HFFc6 (cell line): ENCODE measurements around the gene POPDC3. TPM values are rescaled to one million over a fixed set of nuclear protein-coding genes. Genes with fewer than 3 reads are reported as not detected.

Source experiments
- DNase-seq: peaks from one replicate; pipeline ENCODE4 v3.0.0-alpha.2; 2018
- H3K27ac Mint-ChIP-seq: 2 replicates; pipeline ENCODE4 v1.8.0; 2020; ENCODE audit warnings: mild to moderate bottlenecking, mixed read lengths
- H3K27me3 Mint-ChIP-seq: 2 replicates; pipeline ENCODE4 v1.8.0; 2021; ENCODE audit warnings: mild to moderate bottlenecking, moderate library complexity, mixed read lengths; ENCODE audit not compliant: insufficient read depth
- H3K36me3 Mint-ChIP-seq: 2 replicates; pipeline ENCODE4 v1.8.0; 2021; ENCODE audit warnings: low read depth, mixed read lengths
- H3K4me1 Mint-ChIP-seq: 2 replicates; pipeline ENCODE4 v1.8.0; 2020; ENCODE audit warnings: low read depth, mixed read lengths
- H3K4me3 Mint-ChIP-seq: 2 replicates; pipeline ENCODE4 v1.8.0; 2020; ENCODE audit warnings: mild to moderate bottlenecking, moderate library complexity, mixed read lengths
- H3K9me3 Mint-ChIP-seq: 2 replicates; pipeline ENCODE4 v1.8.0; 2020; ENCODE audit warnings: mild to moderate bottlenecking, mixed read lengths
- CTCF ChIP-seq: fragments of 200-600 bp; sonication (generic); IDR thresholded peaks from 2 replicates; pipeline ENCODE4 v1.5.0; 2021; ENCODE audit warnings: antibody characterized with exemption, mild to moderate bottlenecking
- total RNA-seq, 6 experiments: library from RNA; stranded (reverse); fragmentation: NEBNext Ultra II Directional; extraction: Animal tissue kit (Norgen Biotek cat#: 25700); gene quantifications; 2 replicates in 1 of 6; 3 replicates in 5 of 6; pipeline ENCODE4 v1.2.3, GENCODE V29; 2021

The POPDC3 gene
- total RNA-seq, 6 experiments from 2014 or later, result 15.4 to 24.1 (median 21.2) TPM

- no peaks in the 10 kb centered on the region for H3K36me3 Mint-ChIP-seq
- TF ChIP-seq CTCF, result no peak
- peaks cover 51% of the 10 kb centered on the region for H3K4me1 Mint-ChIP-seq
- H3K9me3 Mint-ChIP-seq, result no peaks in the 10 kb centered on the region
- no peak for DNase-seq
- H3K27ac Mint-ChIP-seq, result no peak overlapping the region
- no peaks in the 10 kb centered on the region for H3K27me3 Mint-ChIP-seq
- no peak overlapping the region for H3K4me3 Mint-ChIP-seq
Measured at GRCh38 chr6:105211831-105212230, 32.0 kb upstream of the POPDC3 start.

GRCh38 chr6:105210932-105211531 lies 31.2 kb upstream of the POPDC3 start:
- peaks cover 51% of the 10 kb centered on the region for H3K4me1 Mint-ChIP-seq
- H3K9me3 Mint-ChIP-seq, result no peaks in the 10 kb centered on the region
- no peaks in the 10 kb centered on the region for H3K36me3 Mint-ChIP-seq
- no peak for DNase-seq
- peak overlapping the region; percentile 91 for H3K27ac Mint-ChIP-seq
- peak overlapping the region; percentile 72; the same call in 1 of the 2 replicates for H3K4me3 Mint-ChIP-seq
- TF ChIP-seq CTCF, result no peak
- H3K27me3 Mint-ChIP-seq, result no peaks in the 10 kb centered on the region

GRCh38 chr6:105209950-105210706 lies 30.3 kb upstream of the POPDC3 start:
- Mint-ChIP-seq H3K9me3 (no peaks in the 10 kb centered on the region), H3K36me3 (no peaks in the 10 kb centered on the region), H3K4me3 (peak overlapping the region; percentile 72), H3K4me1 (peaks cover 51% of the 10 kb centered on the region), H3K27ac (peak overlapping the region; percentile 91), H3K27me3 (no peaks in the 10 kb centered on the region)
- peak; percentile 74 for DNase-seq
- no peak for TF ChIP-seq CTCF

GRCh38 chr6:105207524-105208269 lies 27.9 kb upstream of the POPDC3 start:
- no peak overlapping the region for H3K4me3 Mint-ChIP-seq
- no peaks in the 10 kb centered on the region for H3K27me3 Mint-ChIP-seq
- H3K36me3 Mint-ChIP-seq, result no peaks in the 10 kb centered on the region
- no peak for TF ChIP-seq CTCF
- peaks cover 60% of the 10 kb centered on the region for H3K4me1 Mint-ChIP-seq
- DNase-seq, result peak; percentile 57
- no peaks in the 10 kb centered on the region for H3K9me3 Mint-ChIP-seq
- H3K27ac Mint-ChIP-seq, result no peak overlapping the region

- Mint-ChIP-seq H3K27me3 (no peaks in the 10 kb centered on the region), H3K9me3 (no peaks in the 10 kb centered on the region), H3K36me3 (no peaks in the 10 kb centered on the region), H3K27ac (no peak overlapping the region), H3K4me3 (no peak overlapping the region), H3K4me1 (peaks cover 31% of the 10 kb centered on the region)
- no peak for TF ChIP-seq CTCF
- no peak for DNase-seq
Measured at GRCh38 chr6:105204768-105205167, 25.0 kb upstream of the POPDC3 start.
